Effector memory CD8-positive, alpha-beta T cell (primary cell): ENCODE results near the gene UCMA.

Source experiments
- ATAC-seq: fragments of 150-1000 bp; cut with Tn5 transposase; replicated peaks from 2 replicates; pipeline ENCODE4 v1.10.0; 2021; ENCODE audit warnings: mild to moderate bottlenecking, moderate library complexity
- DNase-seq, 3 experiments: peaks; one replicate each; pipeline ENCODE4 v3.0.0; 2021
- H3K27ac Mint-ChIP-seq, 2 donors: one replicate each; pipeline ENCODE4 v1.8.0; 2022; ENCODE audit warnings: mild to moderate bottlenecking in 2 of 2, mixed read lengths in 2 of 2, moderate library complexity in 2 of 2
- H3K27me3 Mint-ChIP-seq, 2 donors: one replicate each; pipeline ENCODE4 v1.8.0; 2022; ENCODE audit warnings: mixed read lengths in 2 of 2
- H3K36me3 Mint-ChIP-seq: one replicate; pipeline ENCODE4 v1.8.0; 2022; ENCODE audit warnings: mild to moderate bottlenecking, moderate library complexity, mixed read lengths; ENCODE audit not compliant: insufficient read depth
- H3K4me1 Mint-ChIP-seq, 2 donors: one replicate each; pipeline ENCODE4 v1.8.0; 2022; ENCODE audit warnings: low read depth in 2 of 2, mixed read lengths in 2 of 2
- H3K4me3 Mint-ChIP-seq, 2 donors: one replicate each; pipeline ENCODE4 v1.8.0; 2022; ENCODE audit warnings: mild to moderate bottlenecking in 2 of 2, mixed read lengths in 2 of 2, moderate library complexity in 2 of 2
- H3K9me3 Mint-ChIP-seq, 2 donors: one replicate each; pipeline ENCODE4 v1.8.0; 2022; ENCODE audit warnings: mixed read lengths in 2 of 2

Gene UCMA

DNA sequence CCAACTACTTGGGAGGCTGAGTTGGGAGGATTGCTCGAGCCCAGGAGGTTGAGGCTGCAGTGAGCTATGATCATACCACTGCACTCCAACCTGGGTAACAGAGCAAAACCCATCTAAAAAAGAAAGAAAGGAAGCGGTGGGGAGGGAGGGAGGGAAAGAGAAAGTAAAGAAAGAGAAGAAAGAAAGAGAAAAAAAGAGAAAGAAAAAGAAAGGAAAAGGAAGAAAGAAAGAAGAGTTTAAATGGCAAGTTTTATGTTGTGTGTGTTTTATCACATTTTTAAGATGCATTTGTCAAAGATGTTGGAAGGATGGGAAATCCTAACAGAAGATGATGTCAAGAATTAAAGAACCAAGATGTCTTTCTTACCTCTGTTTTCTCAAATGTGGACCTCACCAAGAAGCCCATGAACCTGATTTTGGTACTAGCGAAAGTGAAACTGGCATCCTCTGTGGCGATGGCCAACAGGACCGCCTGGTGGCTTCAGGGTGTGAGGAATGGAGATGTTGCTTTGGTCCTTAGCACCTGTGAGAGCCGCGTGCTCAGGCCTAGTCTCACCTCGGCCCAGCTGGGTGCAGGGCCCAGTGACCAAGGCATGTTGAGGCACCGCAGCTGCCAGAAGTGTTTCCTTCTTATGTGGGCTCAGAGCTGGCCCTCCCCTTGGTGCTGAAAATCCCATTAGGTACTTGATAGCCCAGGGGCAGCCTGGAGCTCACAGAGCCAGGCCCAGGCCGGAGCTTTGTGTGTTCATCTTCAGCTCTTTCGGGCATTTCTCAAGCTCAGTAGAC is 9.8 kb downstream of the UCMA start:
- no peak for ATAC-seq

DNA sequence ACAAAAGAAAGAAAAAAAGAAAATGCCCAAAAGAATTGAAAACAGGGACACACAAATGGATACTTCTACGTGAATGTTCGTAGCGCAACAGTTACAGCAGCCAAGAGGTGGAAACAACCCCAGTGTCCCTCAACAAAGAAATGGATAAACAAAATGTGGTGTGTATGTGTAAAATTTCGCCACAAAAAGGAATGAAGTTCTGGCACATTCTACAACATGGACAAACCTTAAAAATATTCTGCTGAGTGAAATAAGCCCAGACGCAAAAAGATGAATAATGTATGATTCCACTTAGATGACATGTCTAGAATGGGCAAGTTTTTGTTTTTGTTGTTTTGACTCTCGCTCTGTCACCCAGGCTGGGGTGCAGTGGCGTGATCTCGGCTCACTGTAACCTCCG is 10.9 kb downstream of the UCMA start:
- ATAC-seq (no peak), DNase-seq (no peak)
- Mint-ChIP-seq H3K9me3 (no peaks in the 10 kb centered on the region), H3K27ac (no peak overlapping the region), H3K27me3 (no peaks in the 10 kb centered on the region), H3K4me1 (no peaks in the 10 kb centered on the region), H3K36me3 (no peaks in the 10 kb centered on the region), H3K4me3 (no peak overlapping the region)

More for the DNA sequence above, 9.8 kb downstream of the UCMA start:
- H3K4me1 Mint-ChIP-seq: no peaks in the 10 kb centered on the region
- H3K27ac Mint-ChIP-seq: peak overlapping the region in 1 of 2 donors; percentile 22
- no peaks in the 10 kb centered on the region for H3K9me3 Mint-ChIP-seq
- no peaks in the 10 kb centered on the region for H3K36me3 Mint-ChIP-seq
- DNase-seq: no peak
- H3K27me3 Mint-ChIP-seq: peaks cover 0 to 3% of the 10 kb centered on the region in 2 donors
- no peak overlapping the region for H3K4me3 Mint-ChIP-seq

- H3K27me3 Mint-ChIP-seq: no peaks in the 10 kb centered on the region
- no peak for ATAC-seq
- H3K9me3 Mint-ChIP-seq: no peaks in the 10 kb centered on the region
- no peak overlapping the region for H3K4me3 Mint-ChIP-seq
- H3K36me3 Mint-ChIP-seq: no peaks in the 10 kb centered on the region
- DNase-seq: no peak
- H3K4me1 Mint-ChIP-seq: no peaks in the 10 kb centered on the region
- H3K27ac Mint-ChIP-seq: no peak overlapping the region
These were observed 11.6 kb downstream of the UCMA start for GRCh38 chr10:13222566-13222965.

DNA sequence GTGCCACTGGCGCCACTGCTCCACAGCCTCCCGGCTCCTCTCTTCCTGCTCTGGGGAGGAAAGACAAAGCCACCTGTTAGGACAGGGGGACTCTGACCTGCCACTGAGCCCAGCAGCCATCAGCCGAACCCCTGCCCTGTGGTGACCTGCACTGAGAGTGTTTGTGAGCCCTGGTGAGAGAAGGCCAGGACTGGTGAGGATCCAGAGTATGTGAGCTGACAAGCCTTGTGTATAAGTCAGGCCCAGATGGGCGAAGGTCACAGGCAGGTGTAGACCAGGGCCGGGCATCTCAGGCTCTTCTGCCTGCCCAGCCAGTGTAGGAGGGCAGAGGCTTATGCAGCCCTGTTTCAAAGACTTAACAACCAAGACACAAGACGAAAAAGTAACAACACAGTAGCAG is 12.0 kb downstream of the UCMA start:
- Mint-ChIP-seq H3K4me1 (no peaks in the 10 kb centered on the region), H3K27me3 (no peaks in the 10 kb centered on the region), H3K27ac (no peak overlapping the region), H3K4me3 (no peak overlapping the region), H3K9me3 (no peaks in the 10 kb centered on the region), H3K36me3 (no peaks in the 10 kb centered on the region)
- ATAC-seq (no peak), DNase-seq (no peak)

- Mint-ChIP-seq H3K9me3 (no peaks in the 10 kb centered on the region), H3K27me3 (no peaks in the 10 kb centered on the region), H3K4me1 (no peaks in the 10 kb centered on the region), H3K27ac (no peak overlapping the region), H3K36me3 (no peaks in the 10 kb centered on the region), H3K4me3 (no peak overlapping the region)
- no peak for ATAC-seq
- no peak for DNase-seq
These were observed 12.6 kb downstream of the UCMA start for GRCh38 chr10:13221572-13221971.

DNA sequence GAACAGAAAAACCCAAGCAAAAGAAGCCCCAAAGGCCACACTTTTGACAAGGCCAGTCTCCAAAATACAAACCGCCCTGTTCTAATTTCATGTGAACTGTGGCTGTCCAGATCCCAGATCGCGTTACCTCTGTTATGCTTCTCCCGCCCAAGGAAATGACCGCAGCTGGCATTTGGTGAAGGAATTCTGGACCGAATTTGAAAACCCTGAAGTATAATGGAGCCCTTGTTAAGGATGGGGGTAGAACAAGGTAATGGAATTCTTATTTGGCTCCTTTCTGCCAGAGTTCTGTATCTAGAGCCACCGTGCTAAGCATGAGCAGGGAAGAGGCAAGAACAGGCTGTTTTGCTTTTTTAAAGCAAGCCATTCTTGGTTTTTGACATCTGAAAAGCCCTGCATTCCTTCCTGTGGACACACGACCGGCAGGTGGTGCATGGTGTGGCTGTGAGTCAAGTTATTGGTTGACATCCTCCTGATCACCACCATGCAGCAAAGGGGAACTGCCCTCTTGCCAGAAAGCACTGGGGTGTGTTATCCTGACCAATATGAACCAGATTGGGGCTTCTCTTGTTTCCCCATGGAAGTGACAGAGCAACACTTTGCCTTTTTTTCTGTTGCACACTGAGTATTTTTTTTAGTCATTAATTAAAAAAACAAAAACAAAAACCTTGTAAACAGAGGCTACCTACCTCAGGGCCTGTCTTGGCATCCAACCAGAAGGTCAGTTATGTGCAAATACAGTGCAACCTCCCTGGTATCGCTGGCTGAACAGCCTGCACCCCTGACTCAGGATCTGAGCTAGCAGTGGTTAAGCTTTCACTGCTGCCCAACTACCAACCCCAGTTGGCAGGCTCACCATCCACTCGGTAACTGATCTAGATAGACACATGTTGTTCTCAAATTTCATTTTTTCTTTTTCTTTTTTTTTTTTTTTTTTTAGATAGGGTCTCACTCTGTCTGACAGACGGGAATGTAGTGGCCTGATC is 14.2 kb downstream of the UCMA start:
- no peak overlapping the region for H3K4me3 Mint-ChIP-seq

GRCh38 chr10:13218878-13219277 is 15.3 kb downstream of the UCMA start:
- Mint-ChIP-seq H3K36me3 (no peaks in the 10 kb centered on the region), H3K4me1 (no peaks in the 10 kb centered on the region), H3K27ac (no peak overlapping the region), H3K9me3 (no peaks in the 10 kb centered on the region), H3K27me3 (no peaks in the 10 kb centered on the region), H3K4me3 (no peak overlapping the region)
- no peak for ATAC-seq
- DNase-seq: no peak

More for the DNA sequence above, 14.2 kb downstream of the UCMA start:
- Mint-ChIP-seq H3K9me3 (no peaks in the 10 kb centered on the region), H3K36me3 (no peaks in the 10 kb centered on the region), H3K4me1 (no peaks in the 10 kb centered on the region), H3K27me3 (no peaks in the 10 kb centered on the region), H3K27ac (no peak overlapping the region)
- ATAC-seq: peak; percentile 27
- no peak for DNase-seq

DNA sequence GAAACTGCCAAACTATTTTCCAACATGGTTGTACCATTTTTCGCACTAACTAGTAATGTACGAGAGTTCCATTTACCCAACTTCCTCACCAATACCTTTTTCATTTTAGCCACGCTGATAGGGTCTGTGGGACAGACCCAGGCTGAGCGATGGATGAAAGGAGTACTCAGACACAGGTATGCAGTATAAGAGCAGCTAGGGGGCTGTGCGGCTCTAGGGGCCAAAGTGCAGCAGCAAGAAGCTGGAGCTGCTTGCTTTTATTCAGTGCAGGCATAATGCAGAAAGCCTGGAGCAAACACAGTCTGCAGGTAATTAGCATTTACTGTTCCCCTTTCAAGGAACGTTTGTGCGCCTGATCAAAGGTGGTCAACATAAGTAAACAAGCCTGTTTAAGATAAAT is 21.0 kb downstream of the UCMA start:
- H3K36me3 Mint-ChIP-seq: no peaks in the 10 kb centered on the region
- no peak overlapping the region for H3K4me3 Mint-ChIP-seq
- no peaks in the 10 kb centered on the region for H3K27me3 Mint-ChIP-seq
- H3K27ac Mint-ChIP-seq: no peak overlapping the region
- ATAC-seq: no peak
- H3K4me1 Mint-ChIP-seq: no peaks in the 10 kb centered on the region
- no peak for DNase-seq
- no peaks in the 10 kb centered on the region for H3K9me3 Mint-ChIP-seq

- Mint-ChIP-seq H3K27ac (peak overlapping the region in 1 of 2 donors; percentile 28), H3K9me3 (no peaks in the 10 kb centered on the region), H3K4me1 (no peaks in the 10 kb centered on the region), H3K36me3 (no peaks in the 10 kb centered on the region), H3K27me3 (no peaks in the 10 kb centered on the region), H3K4me3 (no peak overlapping the region)
- ATAC-seq: no peak
- no peak for DNase-seq
These were observed 27.4 kb downstream of the UCMA start for GRCh38 chr10:13206546-13207443.

- H3K4me3 Mint-ChIP-seq: no peak overlapping the region
- DNase-seq (no peak), ATAC-seq (no peak)
- H3K36me3 Mint-ChIP-seq: no peaks in the 10 kb centered on the region
- no peaks in the 10 kb centered on the region for H3K9me3 Mint-ChIP-seq
- H3K27ac Mint-ChIP-seq: no peak overlapping the region
- H3K4me1 Mint-ChIP-seq: no peaks in the 10 kb centered on the region
- H3K27me3 Mint-ChIP-seq: no peaks in the 10 kb centered on the region
These were observed 28.1 kb downstream of the UCMA start for GRCh38 chr10:13206091-13206490.

DNA sequence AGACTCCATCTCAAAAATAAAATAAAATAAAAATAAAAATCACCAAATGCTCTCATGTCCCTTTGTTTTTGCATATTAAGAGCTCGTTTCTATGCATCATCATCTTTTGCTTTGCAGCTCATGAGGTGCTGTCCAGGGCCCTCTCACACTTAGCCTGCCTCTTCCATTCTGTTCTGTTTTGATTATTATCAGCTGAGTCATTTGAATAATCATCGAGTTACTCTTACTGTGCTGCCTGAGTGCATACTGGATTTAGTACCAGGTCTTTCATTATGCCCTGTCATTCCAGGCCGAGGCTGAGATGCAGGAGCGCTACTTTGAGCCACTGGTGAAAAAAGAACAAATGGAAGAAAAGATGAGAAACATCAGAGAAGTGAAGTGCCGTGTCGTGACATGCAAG is 33.0 kb downstream of the UCMA start:
- Mint-ChIP-seq H3K9me3 (no peaks in the 10 kb centered on the region), H3K36me3 (no peaks in the 10 kb centered on the region), H3K27me3 (no peaks in the 10 kb centered on the region), H3K4me3 (no peak overlapping the region), H3K27ac (no peak overlapping the region), H3K4me1 (no peaks in the 10 kb centered on the region)
- no peak for ATAC-seq
- DNase-seq: no peak

DNA sequence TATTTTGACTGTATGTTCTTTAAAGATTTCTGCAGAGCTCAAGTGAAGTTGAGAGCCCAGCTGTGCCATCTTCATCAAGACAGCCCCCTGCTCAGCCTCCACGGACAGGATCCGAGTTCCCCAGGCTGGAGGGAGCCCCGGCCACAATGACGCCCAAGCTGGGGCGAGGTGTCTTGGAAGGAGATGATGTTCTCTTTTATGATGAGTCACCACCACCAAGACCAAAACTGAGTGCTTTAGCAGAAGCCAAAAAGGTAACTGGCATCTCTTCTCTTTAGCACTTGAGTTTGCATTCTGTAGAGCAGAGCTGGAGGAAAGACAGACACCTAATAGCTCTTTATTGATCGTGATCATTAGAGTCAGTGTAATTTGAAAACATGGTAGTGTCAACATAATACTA is 39.2 kb downstream of the UCMA start:
- H3K4me3 Mint-ChIP-seq: no peak overlapping the region
- no peaks in the 10 kb centered on the region for H3K9me3 Mint-ChIP-seq
- H3K27ac Mint-ChIP-seq: no peak overlapping the region
- H3K4me1 Mint-ChIP-seq: no peaks in the 10 kb centered on the region
- H3K27me3 Mint-ChIP-seq: no peaks in the 10 kb centered on the region
- DNase-seq: no peak
- ATAC-seq: no peak
- H3K36me3 Mint-ChIP-seq: no peaks in the 10 kb centered on the region

- Mint-ChIP-seq H3K36me3 (no peaks in the 10 kb centered on the region), H3K27me3 (no peaks in the 10 kb centered on the region), H3K27ac (peak overlapping the region in 1 of 2 donors; percentile 21), H3K4me3 (no peak overlapping the region), H3K9me3 (no peaks in the 10 kb centered on the region), H3K4me1 (no peaks in the 10 kb centered on the region)
- ATAC-seq: no peak
- no peak for DNase-seq
These were observed 40.5 kb downstream of the UCMA start for GRCh38 chr10:13193637-13194036.
